Lung (tissue), 12 donors: Measurements from ENCODE around the gene INPP1. TPM values are rescaled to one million over a fixed set of nuclear protein-coding genes. Genes with fewer than 3 reads are reported as not detected.

Source experiments
- ATAC-seq: fragments of 200-7000 bp; cut with Tn5 transposase; one replicate; pipeline ENCODE4 v1.9.1; 2020; ENCODE audit warnings: moderate number of reproducible peaks; ENCODE audit not compliant: insufficient read depth, low FRiP score
- DNase-seq, 3 donors: peaks; one replicate each; pipeline ENCODE4 v3.0.0-alpha.2; 2013 to 2017
- H3K27ac ChIP-seq, 2 donors: one replicate each; pipeline ENCODE4 v1.5.1; 2013; ENCODE audit warnings: mild to moderate bottlenecking in 2 of 2, moderate library complexity in 2 of 2, control low read depth in 1 of 2, inconsistent platforms in 1 of 2, low read depth in 1 of 2, low read length in 1 of 2
- H3K27me3 ChIP-seq, 3 donors: one replicate each; pipeline ENCODE4 v1.5.1; 2013; ENCODE audit warnings: low read length in 2 of 3; ENCODE audit not compliant: control insufficient read depth in 3 of 3, insufficient read depth in 3 of 3
- H3K36me3 ChIP-seq, 4 donors: one replicate each; pipeline ENCODE4 v1.5.1; 2013; ENCODE audit warnings: low read length in 4 of 4, mild to moderate bottlenecking in 1 of 4, moderate library complexity in 1 of 4; ENCODE audit not compliant: control insufficient read depth in 4 of 4, insufficient read depth in 4 of 4
- H3K4me1 ChIP-seq, 5 donors: one replicate each; pipeline ENCODE4 v1.5.1; 2013; ENCODE audit warnings: low read length in 5 of 5, mild to moderate bottlenecking in 2 of 5, moderate library complexity in 1 of 5; ENCODE audit not compliant: control insufficient read depth in 5 of 5, insufficient read depth in 5 of 5
- H3K4me3 ChIP-seq: one replicate; pipeline ENCODE4 v1.5.1; 2013; ENCODE audit warnings: mild to moderate bottlenecking, control low read depth, moderate library complexity
- H3K9ac ChIP-seq, 2 donors: one replicate each; pipeline ENCODE4 v1.5.1; 2013; ENCODE audit warnings: low read length in 2 of 2, control low read depth in 1 of 2; ENCODE audit not compliant: insufficient read depth in 1 of 2
- H3K9me3 ChIP-seq, 4 donors: one replicate each; pipeline ENCODE4 v1.5.1; 2013; ENCODE audit warnings: low read length in 3 of 4, mild to moderate bottlenecking in 1 of 4, moderate library complexity in 1 of 4; ENCODE audit not compliant: control insufficient read depth in 4 of 4, insufficient read depth in 3 of 4
- WGBS, 2 donors: extraction: QIAGEN DNeasy Blood & Tissue Kit; methylation state at CpG; one replicate each; pipeline ENCODE4 v1.1.7; 2013; 5-methylcytosine and 5-hydroxymethylcytosine counted together
- polyA plus RNA-seq, 2 donors: library from polyadenylated mRNA; stranded (reverse); fragments of 200-250 nt; gene quantifications; one replicate each; pipeline ENCODE4 v1.2.1, GENCODE V29; 2013
- total RNA-seq, 2 donors: library from RNA; depleted of rRNA in 1 of 2; stranded (reverse); fragments of >200 nt in 1 of 2; gene quantifications; one replicate each; pipeline ENCODE4 v1.2.1, GENCODE V29; 2014 to 2021
- TF ChIP-seq, protein P1 (sequence below): IDR thresholded peaks from 2 replicates; pipeline ENCODE4 v1.5.1; 2012; ENCODE audit warnings: mild to moderate bottlenecking; ENCODE audit errors: control extremely low read depth, extremely low read depth
- donor health status: control.
- donor health status: control.
- donor health status: Bipolar disorder and iron deficiency.
- donor health status: healthy.
- donor health status: DM: yes; HTN: yes; CAD: no.

The INPP1 gene
- total and polyA plus RNA-seq, 4 donors = 15.7 to 26.7 (median 18.5) TPM

DNA sequence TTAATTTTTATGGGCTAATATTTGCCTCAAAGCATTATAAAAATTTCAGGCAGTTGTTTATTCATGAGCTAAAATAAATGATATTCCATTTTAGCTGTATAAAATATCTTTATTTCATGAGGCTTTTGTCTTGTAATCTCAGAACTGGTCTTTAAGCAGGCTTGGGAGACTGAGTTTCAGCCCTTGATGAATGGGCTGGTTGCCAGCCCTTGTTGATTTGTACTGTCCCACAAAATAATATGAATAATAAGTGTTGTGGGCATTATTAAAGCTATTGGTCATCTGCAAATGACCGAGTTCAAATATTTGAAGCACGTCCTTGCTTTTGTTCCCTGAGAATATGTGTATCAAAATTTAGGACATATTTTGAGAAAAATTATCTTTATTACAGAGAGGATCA is 18.2 kb downstream of the INPP1 start:
- TF ChIP-seq, protein P1, sequence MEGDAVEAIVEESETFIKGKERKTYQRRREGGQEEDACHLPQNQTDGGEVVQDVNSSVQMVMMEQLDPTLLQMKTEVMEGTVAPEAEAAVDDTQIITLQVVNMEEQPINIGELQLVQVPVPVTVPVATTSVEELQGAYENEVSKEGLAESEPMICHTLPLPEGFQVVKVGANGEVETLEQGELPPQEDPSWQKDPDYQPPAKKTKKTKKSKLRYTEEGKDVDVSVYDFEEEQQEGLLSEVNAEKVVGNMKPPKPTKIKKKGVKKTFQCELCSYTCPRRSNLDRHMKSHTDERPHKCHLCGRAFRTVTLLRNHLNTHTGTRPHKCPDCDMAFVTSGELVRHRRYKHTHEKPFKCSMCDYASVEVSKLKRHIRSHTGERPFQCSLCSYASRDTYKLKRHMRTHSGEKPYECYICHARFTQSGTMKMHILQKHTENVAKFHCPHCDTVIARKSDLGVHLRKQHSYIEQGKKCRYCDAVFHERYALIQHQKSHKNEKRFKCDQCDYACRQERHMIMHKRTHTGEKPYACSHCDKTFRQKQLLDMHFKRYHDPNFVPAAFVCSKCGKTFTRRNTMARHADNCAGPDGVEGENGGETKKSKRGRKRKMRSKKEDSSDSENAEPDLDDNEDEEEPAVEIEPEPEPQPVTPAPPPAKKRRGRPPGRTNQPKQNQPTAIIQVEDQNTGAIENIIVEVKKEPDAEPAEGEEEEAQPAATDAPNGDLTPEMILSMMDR = no peak
- peaks cover 0 to 31% (median 0%) of the 10 kb centered on the region in 5 donors for H3K4me1 ChIP-seq
- no peaks in the 10 kb centered on the region for H3K9me3 ChIP-seq
- H3K27ac ChIP-seq = no peak overlapping the region
- H3K4me3 ChIP-seq = no peak overlapping the region
- no peak for DNase-seq
- H3K36me3 ChIP-seq = peaks cover 2 to 10% (median 4%) of the 10 kb centered on the region in 4 donors
- no peak for ATAC-seq
- 74 to 99% methylated on average over 2 of the region's 2 CpGs for whole genome bisulfite sequencing, 2 donors
- no peak overlapping the region for H3K9ac ChIP-seq
- no peaks in the 10 kb centered on the region for H3K27me3 ChIP-seq

DNA sequence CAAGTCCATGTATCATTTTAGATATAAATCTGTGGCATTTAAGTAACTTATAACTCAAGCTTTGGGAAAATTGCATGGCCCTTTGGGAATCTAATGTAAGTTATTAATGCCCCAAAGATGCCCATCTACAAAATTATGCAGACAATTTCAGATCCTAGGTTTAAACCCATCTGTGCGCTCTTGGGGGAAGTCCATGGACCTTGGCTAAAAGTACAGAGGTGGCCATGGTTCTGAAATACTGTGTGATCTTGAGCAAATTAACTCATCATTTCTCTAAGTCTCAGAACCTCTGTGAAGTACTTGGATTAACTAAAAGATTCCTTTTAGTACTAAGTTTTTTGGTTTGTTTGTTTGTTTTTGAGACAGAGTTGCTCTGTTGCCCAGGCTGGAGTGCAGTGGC is 19.5 kb downstream of the INPP1 start:
- Histone ChIP-seq H3K27me3 (no peaks in the 10 kb centered on the region), H3K4me1 (peaks cover 0 to 26% (median 0%) of the 10 kb centered on the region in 5 donors), H3K27ac (no peak overlapping the region), H3K36me3 (peaks cover 6 to 13% (median 9%) of the 10 kb centered on the region in 4 donors), H3K9me3 (no peaks in the 10 kb centered on the region), H3K9ac (no peak overlapping the region), H3K4me3 (no peak overlapping the region)
- no peak for ATAC-seq
- DNase-seq = no peak
- TF ChIP-seq, protein P1 = no peak
- 100% methylated on average over 1 of the region's 1 CpG for WGBS, 2 donors

DNA sequence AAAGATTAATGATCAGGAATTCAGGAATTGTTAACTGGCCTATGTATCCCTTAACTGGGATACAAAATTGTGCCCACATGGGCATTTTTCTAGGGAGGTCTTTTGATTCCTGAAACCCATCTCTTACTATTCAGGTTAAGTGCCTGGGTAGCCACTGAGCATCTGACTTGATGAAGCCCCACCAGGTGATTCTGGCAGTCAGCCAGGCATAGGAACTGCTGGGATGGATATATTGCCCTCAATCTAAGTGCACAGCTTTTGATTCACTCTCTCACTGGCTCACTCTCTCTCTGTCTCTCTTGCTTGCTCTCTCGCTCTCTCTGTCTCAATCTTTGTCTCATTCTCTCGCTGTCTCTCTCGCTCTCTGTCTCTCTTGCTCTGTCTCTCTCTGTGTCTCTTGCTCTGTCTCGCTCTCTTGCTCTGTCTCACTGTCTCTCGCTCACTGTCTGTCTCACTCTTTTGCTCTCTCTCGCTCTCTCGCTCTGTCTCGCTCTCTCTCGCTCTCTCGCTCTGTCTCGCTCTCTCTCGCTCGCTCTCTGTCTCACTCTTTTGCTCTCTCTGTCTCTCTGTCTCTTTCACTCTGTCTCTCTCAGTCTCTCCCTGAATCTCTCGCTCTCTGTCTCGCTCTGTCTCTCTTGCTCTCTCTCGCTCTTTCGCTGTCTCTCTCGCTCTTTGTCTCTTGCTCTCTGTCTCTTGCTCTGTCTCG is 22.3 kb downstream of the INPP1 start:
- H3K36me3 ChIP-seq = peaks cover 8 to 23% (median 16%) of the 10 kb centered on the region in 4 donors
- ATAC-seq (no peak), DNase-seq (no peak)
- WGBS, 2 donors = 96 to 99% methylated on average over 19 of the region's 19 CpGs
- H3K4me1 ChIP-seq = peaks cover 0 to 3% (median 0%) of the 10 kb centered on the region in 5 donors
- TF ChIP-seq, protein P1 = no peak
- no peaks in the 10 kb centered on the region for H3K9me3 ChIP-seq
- H3K27me3 ChIP-seq = no peaks in the 10 kb centered on the region
- H3K9ac ChIP-seq = no peak overlapping the region
- H3K4me3 ChIP-seq = no peak overlapping the region
- no peak overlapping the region for H3K27ac ChIP-seq
